Erythroblast (primary cell): ENCODE data around the gene ZNF280D.

ENCODE experiments used
- GATA1 ChIP-seq: IDR thresholded peaks from 2 replicates; pipeline ENCODE4 v1.6.1; 2011; ENCODE audit warnings: low read depth, mild to moderate bottlenecking, control low read depth, low read length, moderate library complexity
- POLR2A ChIP-seq: IDR thresholded peaks from 2 replicates; pipeline ENCODE4 v1.6.1; 2011; ENCODE audit warnings: mild to moderate bottlenecking, low read length

DNA sequence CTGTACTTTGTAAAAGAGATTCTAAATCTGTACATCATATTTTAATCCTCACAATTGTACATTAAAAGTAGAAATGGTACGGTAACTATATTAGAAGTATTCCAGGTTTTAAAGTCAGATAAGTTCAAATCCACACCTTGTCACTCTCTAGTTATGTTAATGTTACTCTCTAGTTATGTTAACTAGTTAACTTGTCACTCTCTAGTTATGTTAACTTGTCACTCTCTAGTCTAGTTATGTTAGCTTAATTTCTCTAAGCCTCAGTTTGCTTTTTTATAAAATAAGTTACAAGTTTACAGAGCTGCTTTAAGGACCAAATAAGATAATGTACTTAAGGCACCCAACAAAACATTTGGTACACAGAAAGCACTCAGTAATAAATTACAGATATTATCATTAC is 42.6 kb downstream of the ZNF280D start:
- TF ChIP-seq POLR2A (no peak), GATA1 (no peak)
